HG03095 (cell line): ENCODE measurements around the gene CD46.
A peak's percentile ranks its signal among the peaks of the same experiment; 100 is the strongest.

ENCODE experiments used
- ATAC-seq: cut with Tn5 transposase; IDR thresholded peaks from one replicate; pipeline ENCODE4 v1.9.1; 2021; ENCODE audit warnings: moderate library complexity; ENCODE audit not compliant: unreplicated experiment

CD46 gene

DNA sequence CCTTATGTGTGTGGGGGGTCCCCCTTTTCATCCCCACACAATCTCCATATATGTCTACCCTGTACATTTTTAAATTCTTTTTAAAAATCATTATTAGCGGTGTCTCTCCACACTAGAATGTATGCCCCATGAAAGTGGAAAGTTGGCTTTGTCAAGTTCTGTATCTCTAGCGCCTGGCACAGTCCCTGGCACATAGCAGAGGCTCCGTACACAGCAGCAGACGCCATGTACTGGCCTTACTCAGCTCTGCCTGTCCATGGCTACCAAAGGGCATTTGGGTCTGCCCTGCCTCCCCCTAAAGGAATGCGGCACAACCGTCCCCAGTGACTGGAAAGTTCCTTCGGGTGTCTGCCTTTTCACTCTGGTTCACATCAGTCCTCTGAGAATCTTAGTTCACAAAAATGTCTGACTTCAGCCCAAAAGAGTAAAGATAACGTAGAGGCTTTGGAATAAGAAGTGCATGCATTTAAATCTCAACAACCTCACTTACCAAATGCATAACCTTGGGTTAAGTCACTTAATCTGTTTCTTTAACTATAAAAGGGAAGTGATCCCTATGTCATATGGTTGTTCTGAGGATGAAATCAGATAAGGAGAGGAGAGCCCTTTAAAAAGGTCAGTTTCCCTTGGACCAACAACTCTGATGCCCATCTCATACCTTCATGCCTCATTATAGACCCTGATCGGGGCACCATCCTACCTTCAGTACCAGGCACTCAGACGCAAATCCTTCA lies 61.1 kb downstream of the CD46 start:
- no peak for ATAC-seq

DNA sequence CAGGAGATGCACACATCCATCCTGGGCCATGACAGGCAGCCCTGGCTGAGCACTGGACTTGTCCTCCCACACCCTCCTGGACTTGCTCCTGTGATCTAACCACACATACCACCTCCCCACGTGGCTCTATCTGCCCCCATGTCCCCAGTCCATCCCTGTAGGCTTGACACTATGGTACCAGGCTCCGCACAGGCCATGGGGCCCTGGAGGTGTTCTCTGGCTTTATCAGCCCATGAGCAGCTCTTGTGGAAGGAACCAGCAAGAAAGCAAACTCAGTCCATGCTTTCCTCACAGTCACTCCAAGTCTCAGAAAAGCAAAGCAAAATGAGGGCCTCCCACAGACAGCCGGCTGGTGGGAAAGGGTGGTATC lies 61.6 kb downstream of the CD46 start:
- no peak for ATAC-seq

GRCh38 chr1:207813946-207814345 lies 62.1 kb downstream of the CD46 start:
- no peak for ATAC-seq

- no peak for ATAC-seq
Observed at GRCh38 chr1:207814469-207814868, 62.6 kb downstream of the CD46 start.

- no peak for ATAC-seq
Observed at GRCh38 chr1:207815466-207815865, 63.6 kb downstream of the CD46 start.

DNA sequence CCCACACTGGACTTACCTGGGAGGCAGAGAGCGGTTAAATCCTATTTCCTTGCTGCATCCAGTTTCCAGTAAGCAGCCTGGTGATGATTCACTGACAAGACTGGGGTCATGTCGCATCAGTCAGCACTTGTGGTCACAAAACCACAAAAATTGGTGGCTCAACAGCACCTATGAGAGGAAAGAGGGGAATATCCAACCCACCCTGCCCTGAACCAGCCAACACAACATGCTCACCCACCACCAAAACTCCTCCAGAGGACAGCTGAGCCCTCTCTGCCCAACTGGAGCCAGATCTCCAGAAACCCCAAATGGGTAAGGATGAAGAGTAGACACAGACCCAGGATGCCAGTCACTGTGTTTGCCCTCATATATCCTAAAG lies 64.0 kb downstream of the CD46 start:
- ATAC-seq = no peak

- no peak for ATAC-seq
Observed at GRCh38 chr1:207817166-207817565, 65.3 kb downstream of the CD46 start.

DNA sequence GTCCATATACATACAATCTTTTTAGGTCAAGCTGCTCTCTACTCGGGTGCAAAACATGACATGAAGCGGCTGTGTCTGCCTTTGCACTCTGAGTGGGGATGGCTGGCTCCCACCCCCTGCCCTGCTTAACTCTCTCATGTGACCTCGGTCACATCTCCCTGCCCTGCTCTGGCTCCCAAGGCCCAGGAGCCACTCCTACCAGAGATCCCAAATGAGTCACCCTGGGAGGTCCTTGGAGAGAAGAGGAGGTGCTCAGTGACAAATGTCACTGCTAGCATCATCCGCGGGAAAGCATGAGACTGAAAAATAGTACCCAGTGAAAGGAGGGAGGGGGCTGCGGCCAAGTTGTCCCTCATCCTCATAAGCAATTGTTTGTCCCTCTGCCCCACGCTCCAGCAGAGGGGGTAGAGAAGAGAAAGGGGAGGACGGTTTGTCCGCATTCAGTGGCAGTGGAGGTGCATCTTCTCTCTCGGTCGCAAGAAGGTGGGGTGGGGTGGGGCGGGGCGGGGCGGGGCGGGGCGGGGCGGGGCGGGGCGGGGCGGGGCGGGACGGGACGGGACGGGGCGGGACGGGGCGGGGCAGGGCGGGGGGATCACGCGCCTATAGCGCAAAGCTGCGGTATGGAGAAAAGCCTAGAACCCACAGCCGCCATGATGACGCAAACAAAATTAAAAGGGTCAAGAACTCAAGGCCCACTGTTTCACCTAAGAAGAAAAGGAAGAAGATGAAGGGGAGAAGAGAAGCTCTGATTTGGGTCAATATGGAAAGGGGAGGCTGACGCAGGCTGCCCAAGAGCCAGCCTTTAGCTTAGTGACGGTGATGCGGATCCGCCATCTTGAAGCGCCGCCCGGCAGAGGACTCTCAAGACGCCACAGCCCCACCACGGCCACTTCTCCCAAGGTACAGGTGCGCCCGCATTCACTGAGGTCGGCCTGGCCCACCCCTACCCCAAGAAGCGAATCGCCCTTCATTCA lies 66.2 kb downstream of the CD46 start:
- no peak for ATAC-seq

GRCh38 chr1:207818971-207819451 lies 67.2 kb downstream of the CD46 start:
- no peak for ATAC-seq

DNA sequence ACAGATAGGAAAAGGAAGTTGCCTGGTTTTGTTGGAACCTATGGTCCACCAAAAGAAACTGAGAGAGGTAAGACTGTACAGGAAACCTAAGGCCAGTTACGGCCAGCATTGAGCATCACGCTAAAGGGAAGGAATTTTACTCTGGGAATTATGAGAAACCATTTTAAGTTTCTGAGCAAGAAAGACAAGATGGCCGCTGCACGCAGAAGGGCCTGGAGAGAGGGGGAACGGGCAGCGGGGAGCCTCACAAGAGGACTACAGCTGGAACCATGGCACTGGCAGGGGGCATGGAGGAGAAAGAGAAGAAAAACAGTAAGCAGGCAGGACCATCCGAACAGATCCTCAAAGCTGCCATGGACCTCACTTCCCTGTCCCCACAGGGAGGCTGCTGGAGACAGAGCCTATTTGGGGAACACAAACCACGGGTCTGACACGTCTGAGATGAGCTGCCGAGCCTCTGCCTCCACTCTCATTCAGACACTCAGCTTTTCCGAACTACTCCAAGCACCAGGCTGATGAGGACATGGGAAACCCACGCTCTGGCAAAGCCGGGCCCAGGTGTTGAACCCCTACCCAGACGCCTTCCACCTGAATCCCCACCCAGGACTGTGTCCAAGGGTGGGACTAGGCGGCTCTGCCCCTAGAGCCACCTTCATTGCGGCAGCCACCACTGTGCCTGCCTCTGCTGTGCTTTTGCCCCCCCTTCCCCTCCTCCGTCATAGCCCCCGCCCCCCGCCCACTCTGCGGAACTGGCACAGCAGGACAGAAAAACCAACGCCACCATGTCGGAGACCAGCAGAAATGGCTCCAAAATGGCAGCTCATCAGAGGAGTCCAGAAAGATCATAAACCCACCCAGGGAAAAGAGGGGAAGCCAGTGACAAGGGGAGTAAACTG lies 69.0 kb downstream of the CD46 start:
- ATAC-seq = no peak

DNA sequence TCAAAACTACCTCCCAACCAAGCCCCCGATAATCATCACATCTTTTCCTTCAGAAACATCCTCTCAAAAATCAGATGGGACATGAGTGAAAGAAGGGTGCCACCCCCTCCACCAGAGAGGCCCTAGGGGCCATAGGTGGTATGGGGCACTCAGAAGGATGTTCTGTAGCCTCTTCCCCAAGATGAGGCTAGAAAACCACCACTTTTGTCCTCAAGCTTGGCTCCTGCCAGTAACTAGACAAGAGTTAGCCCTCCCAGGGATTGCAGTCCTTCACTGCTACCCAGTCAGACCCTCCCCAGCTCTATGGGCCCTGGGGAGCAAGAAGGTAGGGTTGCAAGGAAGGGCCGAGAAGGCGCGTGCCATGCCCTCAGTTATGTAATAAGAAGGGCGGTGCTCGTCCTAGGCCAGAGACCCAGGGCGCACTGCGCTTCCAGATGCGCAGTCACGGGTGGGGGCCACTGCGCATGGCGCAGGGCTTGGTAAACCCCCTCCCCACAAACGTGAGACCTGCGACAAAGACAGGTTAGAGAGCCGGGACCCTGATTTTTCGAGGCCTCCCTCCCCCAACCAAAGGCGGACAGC lies 69.7 kb downstream of the CD46 start:
- no peak for ATAC-seq

GRCh38 chr1:207822124-207822601 lies 70.3 kb downstream of the CD46 start:
- ATAC-seq = peak; percentile 34

DNA sequence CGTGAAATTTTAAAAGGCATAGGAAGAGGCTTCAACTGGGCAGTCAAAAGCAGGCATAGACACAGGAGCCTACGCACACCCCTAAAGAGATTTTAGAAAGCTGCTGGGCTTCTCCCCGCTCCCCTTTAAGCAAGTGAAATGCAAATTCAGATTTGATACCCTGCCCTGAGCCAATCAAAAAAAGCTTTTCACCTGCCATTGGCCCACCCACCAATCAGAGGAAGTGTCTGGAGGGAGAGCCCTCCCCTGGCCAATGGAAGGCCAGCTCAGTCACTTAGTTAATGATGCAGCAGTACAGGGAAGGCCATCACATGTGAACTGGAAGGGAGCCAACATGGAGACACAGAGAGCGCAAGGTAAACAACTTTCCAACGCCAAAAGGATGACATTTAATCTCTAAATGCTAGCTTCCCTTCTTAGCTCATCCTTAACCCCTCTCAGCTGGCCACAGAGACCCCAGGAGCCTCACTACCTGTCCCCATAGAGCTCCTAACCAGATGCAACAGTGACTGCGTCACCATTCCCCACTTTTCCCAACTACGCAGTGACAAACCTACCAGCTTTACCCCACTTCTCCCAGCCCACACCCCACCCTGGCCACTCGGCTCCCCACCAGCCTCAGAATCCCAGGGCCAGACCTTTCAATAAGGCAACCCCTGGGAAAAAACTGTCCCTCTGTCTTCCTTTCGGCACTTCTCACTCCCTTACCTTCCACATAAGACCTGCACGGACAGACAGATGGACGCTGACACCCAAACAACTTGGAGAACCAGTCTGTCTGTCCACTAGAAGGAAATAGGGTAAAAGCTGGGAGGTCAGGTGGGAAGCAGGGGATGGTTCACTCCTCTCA lies 71.0 kb downstream of the CD46 start:
- ATAC-seq = peak; percentile 64

DNA sequence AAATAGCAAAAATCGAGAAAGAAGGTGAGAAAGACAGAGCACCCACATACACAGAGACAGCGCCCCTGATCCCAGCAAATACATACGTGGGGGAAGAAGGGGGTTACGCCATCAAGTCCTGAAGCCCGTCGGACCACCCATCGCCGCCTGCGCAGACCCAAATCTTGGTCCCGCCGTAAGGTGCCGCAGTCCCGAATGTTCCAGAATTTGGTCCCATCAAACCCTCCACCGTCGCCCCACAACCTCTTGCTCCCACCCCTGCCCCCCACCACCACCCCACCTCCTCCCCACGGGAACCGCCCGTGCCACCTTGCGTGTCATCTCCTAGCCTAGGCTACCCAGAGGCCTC lies 71.7 kb downstream of the CD46 start:
- ATAC-seq = no peak

GRCh38 chr1:207823880-207824566 lies 72.2 kb downstream of the CD46 start:
- peak; percentile 25 for ATAC-seq

DNA sequence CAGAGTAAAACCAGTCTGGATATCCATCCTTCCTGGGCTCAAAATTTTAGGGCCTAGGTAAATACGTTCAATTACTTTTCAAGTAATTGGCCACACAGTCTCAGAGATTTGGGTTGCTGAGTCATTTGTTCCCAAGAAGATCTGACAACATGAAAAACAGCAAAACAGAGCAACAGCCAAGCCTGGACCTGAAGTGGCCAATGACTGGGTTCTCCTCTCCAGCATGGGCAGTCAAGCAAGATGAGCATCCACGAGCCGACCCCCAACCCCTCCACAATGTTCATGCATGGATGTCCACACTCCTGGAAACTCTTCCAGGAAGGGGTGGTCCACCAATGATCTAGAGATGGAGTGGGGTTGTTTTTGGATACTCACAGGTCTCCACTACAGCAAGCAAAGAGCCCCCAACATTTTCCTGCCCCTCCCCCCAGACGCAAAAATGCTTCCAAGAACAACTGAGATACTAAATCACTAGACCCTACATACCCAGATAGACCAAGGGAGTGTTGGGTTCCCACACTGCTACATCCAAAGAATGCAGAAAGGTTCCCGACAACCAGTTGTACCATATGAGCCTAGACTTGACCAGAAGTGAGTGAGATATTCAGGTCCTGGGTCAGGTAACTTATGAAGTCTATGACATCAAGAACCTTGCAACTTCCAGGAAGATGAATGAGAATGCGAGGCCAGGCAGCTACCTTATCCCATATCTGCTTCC lies 73.0 kb downstream of the CD46 start:
- no peak for ATAC-seq

- ATAC-seq = no peak
Observed at GRCh38 chr1:207825409-207825695, 73.5 kb downstream of the CD46 start.

DNA sequence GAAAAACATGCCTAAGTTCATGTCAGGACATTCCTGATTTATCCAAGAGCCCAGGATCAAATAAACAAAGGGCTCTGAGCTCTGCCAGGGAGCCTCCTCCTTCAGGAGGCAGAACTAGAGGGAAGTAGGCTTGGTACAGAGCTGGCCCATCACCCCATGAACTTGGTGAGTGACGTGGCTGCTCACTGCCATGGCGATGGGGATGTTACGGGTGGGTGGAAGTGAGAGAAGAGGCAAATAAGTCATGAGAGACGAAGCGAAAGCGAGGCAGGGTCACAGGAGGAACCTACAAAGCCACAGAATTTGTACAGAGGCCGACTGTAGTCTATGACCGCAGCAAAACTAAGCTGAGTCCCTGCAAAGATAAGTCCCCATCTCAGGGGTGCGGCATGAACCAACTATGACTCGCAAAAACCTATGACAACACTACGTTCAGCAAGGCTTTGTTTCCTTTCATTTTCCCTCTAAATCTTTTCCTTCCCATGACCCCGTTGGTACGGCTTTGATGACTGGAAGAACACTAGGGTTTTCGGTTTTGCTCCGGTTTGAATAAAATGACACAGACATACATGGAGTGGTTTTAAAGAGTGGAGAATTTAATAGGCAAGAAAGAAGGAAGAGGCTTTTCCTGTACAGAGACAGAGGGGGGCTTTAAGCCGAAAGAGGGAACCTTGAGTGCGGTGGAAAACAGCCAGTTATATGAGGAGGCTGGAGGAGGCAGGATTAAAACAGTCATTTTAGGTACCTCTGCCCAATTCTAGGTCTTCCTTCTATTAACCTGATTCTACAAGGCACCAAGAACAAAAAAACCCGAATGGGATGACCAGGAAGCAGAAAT lies 74.1 kb downstream of the CD46 start:
- ATAC-seq = peak; percentile 62
